WTC11 (cell line): ENCODE measurements around the gene AP3B2. TPM values are rescaled to one million over a fixed set of nuclear protein-coding genes. Genes with fewer than 3 reads are reported as not detected.

Experiments used
- EMX1 ChIP-seq: fragments of 250-450 bp; sonication (Bioruptor Pico); IDR thresholded peaks from 2 replicates; pipeline ENCODE4 v1.8.0; 2021; ENCODE audit warnings: mild to moderate bottlenecking
- ETV6 ChIP-seq: sonication (generic); formaldehyde crosslinking; IDR thresholded peaks from 2 replicates; pipeline ENCODE4 v1.8.1; 2022; ENCODE audit warnings: mild to moderate bottlenecking, missing genetic modification reagents
- GTF2I ChIP-seq: fragments of 250-450 bp; sonication (Bioruptor Pico); conservative IDR thresholded peaks from 2 replicates; pipeline ENCODE4 v1.4.0; 2021; ENCODE audit warnings: mild to moderate bottlenecking
- NFATC4 ChIP-seq: fragments of 250-450 bp; sonication (Bioruptor Pico); IDR thresholded peaks from 2 replicates; pipeline ENCODE4 v1.9.0; 2021; ENCODE audit warnings: mild to moderate bottlenecking
- NR2C2 ChIP-seq: sonication (generic); formaldehyde crosslinking; IDR thresholded peaks from 2 replicates; pipeline ENCODE4 v1.8.0; 2022; ENCODE audit warnings: mild to moderate bottlenecking, missing genetic modification reagents
- PRRX2 ChIP-seq: fragments of 250-450 bp; sonication (Bioruptor Pico); IDR thresholded peaks from 2 replicates; pipeline ENCODE4 v1.8.0; 2021; ENCODE audit warnings: mild to moderate bottlenecking
- RORB ChIP-seq: fragments of 250-450 bp; sonication (Bioruptor Pico); IDR thresholded peaks from 2 replicates; pipeline ENCODE4 v1.9.0; 2021; ENCODE audit warnings: mild to moderate bottlenecking
- USF1 ChIP-seq: sonication (generic); formaldehyde crosslinking; IDR thresholded peaks from 2 replicates; pipeline ENCODE4 v1.8.0; 2022; ENCODE audit warnings: mild to moderate bottlenecking, missing genetic modification reagents
- ZNF121 ChIP-seq: sonication (generic); formaldehyde crosslinking; IDR thresholded peaks from 2 replicates; pipeline ENCODE4 v1.8.0; 2023; ENCODE audit warnings: missing genetic modification reagents
- ZNF232 ChIP-seq: sonication (generic); formaldehyde crosslinking; IDR thresholded peaks from 2 replicates; pipeline ENCODE4 v1.8.0; 2022; ENCODE audit warnings: mild to moderate bottlenecking, missing genetic modification reagents
- ZNF263 ChIP-seq: sonication (generic); formaldehyde crosslinking; IDR thresholded peaks from 2 replicates; pipeline ENCODE4 v1.8.1; 2022; ENCODE audit warnings: low read depth, mild to moderate bottlenecking, moderate library complexity, missing genetic modification reagents
- ZNF532 ChIP-seq: fragments of 250-450 bp; sonication (Bioruptor Pico); IDR thresholded peaks from 2 replicates; pipeline ENCODE4 v1.9.0; 2021; ENCODE audit warnings: mild to moderate bottlenecking, borderline replicate concordance
- total RNA-seq: library from RNA; stranded (reverse); gene quantifications from 3 replicates; pipeline ENCODE4 v1.2.3, GENCODE V29; 2021
- TF ChIP-seq, protein P1 (sequence below): sonication (generic); formaldehyde crosslinking; conservative IDR thresholded peaks from 2 replicates; pipeline ENCODE4 v1.8.1; 2023; ENCODE audit warnings: mild to moderate bottlenecking, low read depth, missing genetic modification reagents, moderate library complexity
- TF ChIP-seq, protein P2 (sequence below): fragments of 200-600 bp; IDR thresholded peaks from 2 replicates; pipeline ENCODE4 v1.8.0; 2022; ENCODE audit warnings: antibody characterized with exemption
- TF ChIP-seq, protein P3 (sequence below): sonication (generic); formaldehyde crosslinking; IDR thresholded peaks from 2 replicates; pipeline ENCODE4 v1.8.0; 2023; ENCODE audit warnings: missing genetic modification reagents, mild to moderate bottlenecking, borderline replicate concordance
- TF ChIP-seq, protein P4 (sequence below): sonication (generic); formaldehyde crosslinking; IDR thresholded peaks from 2 replicates; pipeline ENCODE4 v1.8.1; 2023; ENCODE audit warnings: mild to moderate bottlenecking, missing genetic modification reagents, moderate library complexity
- TF ChIP-seq, protein P5 (sequence below): sonication (generic); formaldehyde crosslinking; IDR thresholded peaks from 2 replicates; pipeline ENCODE4 v1.8.0; 2022; ENCODE audit warnings: mild to moderate bottlenecking, missing genetic modification reagents
- TF ChIP-seq, protein P6 (sequence below): sonication (generic); formaldehyde crosslinking; IDR thresholded peaks from 2 replicates; pipeline ENCODE4 v1.8.0; 2022; ENCODE audit warnings: missing genetic modification reagents

AP3B2 gene
- total RNA-seq, 1 experiment from 2014 or later, result 17.7 TPM

DNA sequence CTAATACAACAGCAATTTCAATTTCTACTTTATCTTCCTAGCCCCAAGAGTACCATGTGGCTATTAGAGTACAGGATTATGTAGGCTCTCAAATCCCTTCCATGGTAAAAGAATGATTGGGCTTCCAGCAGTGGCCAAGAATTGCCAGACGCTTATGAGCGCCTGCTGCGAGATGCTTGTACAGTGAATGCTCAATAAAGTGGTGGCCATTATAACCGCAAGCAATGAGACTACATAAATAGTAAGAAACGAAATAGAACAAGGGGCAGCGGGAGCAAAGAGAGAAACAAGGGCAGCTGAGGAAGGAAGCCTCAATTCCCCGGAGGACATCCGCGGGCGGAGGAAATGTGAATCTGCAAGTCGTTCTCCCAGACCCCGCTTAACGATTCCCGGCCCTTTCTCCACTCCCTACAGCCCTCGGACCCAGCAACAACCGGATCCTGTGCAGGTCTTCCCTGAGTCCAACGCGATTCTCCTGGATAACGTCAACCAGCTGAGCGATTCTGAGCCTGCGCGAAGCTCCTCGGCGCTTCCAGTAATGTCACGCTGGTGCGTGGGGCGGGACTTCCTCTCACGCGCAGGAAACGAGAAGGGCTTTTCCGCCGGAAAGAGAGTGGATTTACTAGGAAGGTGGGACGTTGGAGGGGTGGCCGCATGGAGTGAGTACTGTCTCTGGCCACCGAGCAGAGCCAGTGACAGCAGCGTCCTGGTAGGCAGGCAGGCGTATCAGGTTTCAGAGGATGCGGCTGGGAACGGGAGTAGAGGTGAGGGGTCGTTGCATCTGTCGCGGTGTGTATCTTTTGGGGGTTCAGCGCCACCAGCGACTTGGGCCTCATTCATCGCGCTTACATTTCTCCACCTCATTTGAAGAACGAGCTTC lies 40.5 kb upstream of the AP3B2 start (continued):
- TF ChIP-seq ZNF263, result no peak
- no peak for TF ChIP-seq GTF2I (CRISPR knock-in tag)
- peak; percentile 48; the same call in 1 of the 2 replicates for TF ChIP-seq USF1 (CRISPR knock-in tag)
- no peak for TF ChIP-seq ZNF532 (CRISPR knock-in tag)
- TF ChIP-seq ETV6 (CRISPR knock-in tag), result peak; percentile 97
- TF ChIP-seq, protein P1, sequence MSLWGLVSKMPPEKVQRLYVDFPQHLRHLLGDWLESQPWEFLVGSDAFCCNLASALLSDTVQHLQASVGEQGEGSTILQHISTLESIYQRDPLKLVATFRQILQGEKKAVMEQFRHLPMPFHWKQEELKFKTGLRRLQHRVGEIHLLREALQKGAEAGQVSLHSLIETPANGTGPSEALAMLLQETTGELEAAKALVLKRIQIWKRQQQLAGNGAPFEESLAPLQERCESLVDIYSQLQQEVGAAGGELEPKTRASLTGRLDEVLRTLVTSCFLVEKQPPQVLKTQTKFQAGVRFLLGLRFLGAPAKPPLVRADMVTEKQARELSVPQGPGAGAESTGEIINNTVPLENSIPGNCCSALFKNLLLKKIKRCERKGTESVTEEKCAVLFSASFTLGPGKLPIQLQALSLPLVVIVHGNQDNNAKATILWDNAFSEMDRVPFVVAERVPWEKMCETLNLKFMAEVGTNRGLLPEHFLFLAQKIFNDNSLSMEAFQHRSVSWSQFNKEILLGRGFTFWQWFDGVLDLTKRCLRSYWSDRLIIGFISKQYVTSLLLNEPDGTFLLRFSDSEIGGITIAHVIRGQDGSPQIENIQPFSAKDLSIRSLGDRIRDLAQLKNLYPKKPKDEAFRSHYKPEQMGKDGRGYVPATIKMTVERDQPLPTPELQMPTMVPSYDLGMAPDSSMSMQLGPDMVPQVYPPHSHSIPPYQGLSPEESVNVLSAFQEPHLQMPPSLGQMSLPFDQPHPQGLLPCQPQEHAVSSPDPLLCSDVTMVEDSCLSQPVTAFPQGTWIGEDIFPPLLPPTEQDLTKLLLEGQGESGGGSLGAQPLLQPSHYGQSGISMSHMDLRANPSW, result no peak
- no peak for TF ChIP-seq ZNF121 (CRISPR knock-in tag)
- no peak for TF ChIP-seq RORB
- TF ChIP-seq, protein P2, sequence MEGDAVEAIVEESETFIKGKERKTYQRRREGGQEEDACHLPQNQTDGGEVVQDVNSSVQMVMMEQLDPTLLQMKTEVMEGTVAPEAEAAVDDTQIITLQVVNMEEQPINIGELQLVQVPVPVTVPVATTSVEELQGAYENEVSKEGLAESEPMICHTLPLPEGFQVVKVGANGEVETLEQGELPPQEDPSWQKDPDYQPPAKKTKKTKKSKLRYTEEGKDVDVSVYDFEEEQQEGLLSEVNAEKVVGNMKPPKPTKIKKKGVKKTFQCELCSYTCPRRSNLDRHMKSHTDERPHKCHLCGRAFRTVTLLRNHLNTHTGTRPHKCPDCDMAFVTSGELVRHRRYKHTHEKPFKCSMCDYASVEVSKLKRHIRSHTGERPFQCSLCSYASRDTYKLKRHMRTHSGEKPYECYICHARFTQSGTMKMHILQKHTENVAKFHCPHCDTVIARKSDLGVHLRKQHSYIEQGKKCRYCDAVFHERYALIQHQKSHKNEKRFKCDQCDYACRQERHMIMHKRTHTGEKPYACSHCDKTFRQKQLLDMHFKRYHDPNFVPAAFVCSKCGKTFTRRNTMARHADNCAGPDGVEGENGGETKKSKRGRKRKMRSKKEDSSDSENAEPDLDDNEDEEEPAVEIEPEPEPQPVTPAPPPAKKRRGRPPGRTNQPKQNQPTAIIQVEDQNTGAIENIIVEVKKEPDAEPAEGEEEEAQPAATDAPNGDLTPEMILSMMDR, result no peak
- TF ChIP-seq, protein P3, sequence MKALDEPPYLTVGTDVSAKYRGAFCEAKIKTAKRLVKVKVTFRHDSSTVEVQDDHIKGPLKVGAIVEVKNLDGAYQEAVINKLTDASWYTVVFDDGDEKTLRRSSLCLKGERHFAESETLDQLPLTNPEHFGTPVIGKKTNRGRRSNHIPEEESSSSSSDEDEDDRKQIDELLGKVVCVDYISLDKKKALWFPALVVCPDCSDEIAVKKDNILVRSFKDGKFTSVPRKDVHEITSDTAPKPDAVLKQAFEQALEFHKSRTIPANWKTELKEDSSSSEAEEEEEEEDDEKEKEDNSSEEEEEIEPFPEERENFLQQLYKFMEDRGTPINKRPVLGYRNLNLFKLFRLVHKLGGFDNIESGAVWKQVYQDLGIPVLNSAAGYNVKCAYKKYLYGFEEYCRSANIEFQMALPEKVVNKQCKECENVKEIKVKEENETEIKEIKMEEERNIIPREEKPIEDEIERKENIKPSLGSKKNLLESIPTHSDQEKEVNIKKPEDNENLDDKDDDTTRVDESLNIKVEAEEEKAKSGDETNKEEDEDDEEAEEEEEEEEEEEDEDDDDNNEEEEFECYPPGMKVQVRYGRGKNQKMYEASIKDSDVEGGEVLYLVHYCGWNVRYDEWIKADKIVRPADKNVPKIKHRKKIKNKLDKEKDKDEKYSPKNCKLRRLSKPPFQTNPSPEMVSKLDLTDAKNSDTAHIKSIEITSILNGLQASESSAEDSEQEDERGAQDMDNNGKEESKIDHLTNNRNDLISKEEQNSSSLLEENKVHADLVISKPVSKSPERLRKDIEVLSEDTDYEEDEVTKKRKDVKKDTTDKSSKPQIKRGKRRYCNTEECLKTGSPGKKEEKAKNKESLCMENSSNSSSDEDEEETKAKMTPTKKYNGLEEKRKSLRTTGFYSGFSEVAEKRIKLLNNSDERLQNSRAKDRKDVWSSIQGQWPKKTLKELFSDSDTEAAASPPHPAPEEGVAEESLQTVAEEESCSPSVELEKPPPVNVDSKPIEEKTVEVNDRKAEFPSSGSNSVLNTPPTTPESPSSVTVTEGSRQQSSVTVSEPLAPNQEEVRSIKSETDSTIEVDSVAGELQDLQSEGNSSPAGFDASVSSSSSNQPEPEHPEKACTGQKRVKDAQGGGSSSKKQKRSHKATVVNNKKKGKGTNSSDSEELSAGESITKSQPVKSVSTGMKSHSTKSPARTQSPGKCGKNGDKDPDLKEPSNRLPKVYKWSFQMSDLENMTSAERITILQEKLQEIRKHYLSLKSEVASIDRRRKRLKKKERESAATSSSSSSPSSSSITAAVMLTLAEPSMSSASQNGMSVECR (CRISPR knock-in tag), result no peak; the same call in 1 of the 2 replicates
- TF ChIP-seq, protein P4, sequence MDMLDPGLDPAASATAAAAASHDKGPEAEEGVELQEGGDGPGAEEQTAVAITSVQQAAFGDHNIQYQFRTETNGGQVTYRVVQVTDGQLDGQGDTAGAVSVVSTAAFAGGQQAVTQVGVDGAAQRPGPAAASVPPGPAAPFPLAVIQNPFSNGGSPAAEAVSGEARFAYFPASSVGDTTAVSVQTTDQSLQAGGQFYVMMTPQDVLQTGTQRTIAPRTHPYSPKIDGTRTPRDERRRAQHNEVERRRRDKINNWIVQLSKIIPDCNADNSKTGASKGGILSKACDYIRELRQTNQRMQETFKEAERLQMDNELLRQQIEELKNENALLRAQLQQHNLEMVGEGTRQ (CRISPR knock-in tag), result 0 out of 2 replicates have a peak, but pooled peaks have one; percentile 33
- no peak for TF ChIP-seq PRRX2 (CRISPR knock-in tag)
- 0 out of 2 replicates have a peak, but pooled peaks have one; percentile 22 for TF ChIP-seq ZNF232 (CRISPR knock-in tag)
- TF ChIP-seq, protein P5, sequence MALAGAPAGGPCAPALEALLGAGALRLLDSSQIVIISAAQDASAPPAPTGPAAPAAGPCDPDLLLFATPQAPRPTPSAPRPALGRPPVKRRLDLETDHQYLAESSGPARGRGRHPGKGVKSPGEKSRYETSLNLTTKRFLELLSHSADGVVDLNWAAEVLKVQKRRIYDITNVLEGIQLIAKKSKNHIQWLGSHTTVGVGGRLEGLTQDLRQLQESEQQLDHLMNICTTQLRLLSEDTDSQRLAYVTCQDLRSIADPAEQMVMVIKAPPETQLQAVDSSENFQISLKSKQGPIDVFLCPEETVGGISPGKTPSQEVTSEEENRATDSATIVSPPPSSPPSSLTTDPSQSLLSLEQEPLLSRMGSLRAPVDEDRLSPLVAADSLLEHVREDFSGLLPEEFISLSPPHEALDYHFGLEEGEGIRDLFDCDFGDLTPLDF (CRISPR knock-in tag), result no peak
- TF ChIP-seq, protein P6, sequence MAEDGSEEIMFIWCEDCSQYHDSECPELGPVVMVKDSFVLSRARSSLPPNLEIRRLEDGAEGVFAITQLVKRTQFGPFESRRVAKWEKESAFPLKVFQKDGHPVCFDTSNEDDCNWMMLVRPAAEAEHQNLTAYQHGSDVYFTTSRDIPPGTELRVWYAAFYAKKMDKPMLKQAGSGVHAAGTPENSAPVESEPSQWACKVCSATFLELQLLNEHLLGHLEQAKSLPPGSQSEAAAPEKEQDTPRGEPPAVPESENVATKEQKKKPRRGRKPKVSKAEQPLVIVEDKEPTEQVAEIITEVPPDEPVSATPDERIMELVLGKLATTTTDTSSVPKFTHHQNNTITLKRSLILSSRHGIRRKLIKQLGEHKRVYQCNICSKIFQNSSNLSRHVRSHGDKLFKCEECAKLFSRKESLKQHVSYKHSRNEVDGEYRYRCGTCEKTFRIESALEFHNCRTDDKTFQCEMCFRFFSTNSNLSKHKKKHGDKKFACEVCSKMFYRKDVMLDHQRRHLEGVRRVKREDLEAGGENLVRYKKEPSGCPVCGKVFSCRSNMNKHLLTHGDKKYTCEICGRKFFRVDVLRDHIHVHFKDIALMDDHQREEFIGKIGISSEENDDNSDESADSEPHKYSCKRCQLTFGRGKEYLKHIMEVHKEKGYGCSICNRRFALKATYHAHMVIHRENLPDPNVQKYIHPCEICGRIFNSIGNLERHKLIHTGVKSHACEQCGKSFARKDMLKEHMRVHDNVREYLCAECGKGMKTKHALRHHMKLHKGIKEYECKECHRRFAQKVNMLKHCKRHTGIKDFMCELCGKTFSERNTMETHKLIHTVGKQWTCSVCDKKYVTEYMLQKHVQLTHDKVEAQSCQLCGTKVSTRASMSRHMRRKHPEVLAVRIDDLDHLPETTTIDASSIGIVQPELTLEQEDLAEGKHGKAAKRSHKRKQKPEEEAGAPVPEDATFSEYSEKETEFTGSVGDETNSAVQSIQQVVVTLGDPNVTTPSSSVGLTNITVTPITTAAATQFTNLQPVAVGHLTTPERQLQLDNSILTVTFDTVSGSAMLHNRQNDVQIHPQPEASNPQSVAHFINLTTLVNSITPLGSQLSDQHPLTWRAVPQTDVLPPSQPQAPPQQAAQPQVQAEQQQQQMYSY (CRISPR knock-in tag), result peak; percentile 81
- no peak for TF ChIP-seq NR2C2 (CRISPR knock-in tag)
- no peak for TF ChIP-seq EMX1 (CRISPR knock-in tag)
- TF ChIP-seq NFATC4, result no peak
